ENCODE data around the gene DIAPH2.

The DIAPH2 gene

GRCh38 chrX:97210501-97210900 is 525.9 kb downstream of the DIAPH2 start:
- Histone ChIP-seq H3K4me1 (ENCODE audit: control extremely low read depth in 1 of 4, control insufficient read depth in 4 of 4, insufficient read depth in 4 of 4, low read length in 3 of 4) (no peaks in the 10 kb centered on the region), H3K9me3 (ENCODE audit: control extremely low read depth in 1 of 5, control insufficient read depth in 4 of 5, insufficient read depth in 2 of 5, low read depth in 1 of 5, low read length in 4 of 5) (no peaks in the 10 kb centered on the region), H3K27ac (ENCODE audit: insufficient read depth in 1 of 2, low read depth in 1 of 2, low read length in 2 of 2, poor library complexity in 1 of 2, severe bottlenecking in 2 of 2) (no peak overlapping the region), H3K27me3 (replicated peaks in 2 of 5; ENCODE audit: control insufficient read depth in 4 of 5, insufficient read depth in 5 of 5, low read length in 4 of 5) (no peaks in the 10 kb centered on the region), H3K36me3 (ENCODE audit: control insufficient read depth in 4 of 4, insufficient read depth in 4 of 4, low read length in 3 of 4) (no peaks in the 10 kb centered on the region), H3K4me3 (ENCODE audit: control insufficient read depth in 1 of 7, extremely low read depth in 1 of 7, insufficient read depth in 4 of 7, low read depth in 2 of 7, low read length in 6 of 7) (no peak overlapping the region)
- no peak for DNase-seq
- ChIA-PET CTCF (no interaction called here), POLR2A (no interaction called here)
- WGBS (ENCODE audit: insufficient coverage), result 100% methylated on average over 1 of the region's 2 CpGs

- no peak for DNase-seq
- Histone ChIP-seq H3K4me1 (ENCODE audit: control extremely low read depth in 1 of 4, control insufficient read depth in 4 of 4, insufficient read depth in 4 of 4, low read length in 3 of 4) (no peaks in the 10 kb centered on the region), H3K4me3 (ENCODE audit: control insufficient read depth in 1 of 7, extremely low read depth in 1 of 7, insufficient read depth in 4 of 7, low read depth in 2 of 7, low read length in 6 of 7) (no peak overlapping the region), H3K27ac (ENCODE audit: insufficient read depth in 1 of 2, low read depth in 1 of 2, low read length in 2 of 2, poor library complexity in 1 of 2, severe bottlenecking in 2 of 2) (no peak overlapping the region), H3K27me3 (replicated peaks in 2 of 5; ENCODE audit: control insufficient read depth in 4 of 5, insufficient read depth in 5 of 5, low read length in 4 of 5) (no peaks in the 10 kb centered on the region), H3K9me3 (ENCODE audit: control extremely low read depth in 1 of 5, control insufficient read depth in 4 of 5, insufficient read depth in 2 of 5, low read depth in 1 of 5, low read length in 4 of 5) (no peaks in the 10 kb centered on the region), H3K36me3 (ENCODE audit: control insufficient read depth in 4 of 4, insufficient read depth in 4 of 4, low read length in 3 of 4) (no peaks in the 10 kb centered on the region)
- CTCF ChIA-PET, result no interaction called here
- WGBS (ENCODE audit: insufficient coverage), result 100% methylated on average over 1 of the region's 1 CpG
- POLR2A ChIA-PET, result no interaction called here
Observed at GRCh38 chrX:97211070-97211469, 526.4 kb downstream of the DIAPH2 start.

- WGBS (ENCODE audit: insufficient coverage), result no CpG with 5 or more reads among the region's 1 CpG
- DNase-seq, result no peak
- Histone ChIP-seq H3K4me3 (ENCODE audit: control insufficient read depth in 1 of 7, extremely low read depth in 1 of 7, insufficient read depth in 4 of 7, low read depth in 2 of 7, low read length in 6 of 7) (no peak overlapping the region), H3K27me3 (replicated peaks in 2 of 5; ENCODE audit: control insufficient read depth in 4 of 5, insufficient read depth in 5 of 5, low read length in 4 of 5) (no peaks in the 10 kb centered on the region), H3K4me1 (ENCODE audit: control extremely low read depth in 1 of 4, control insufficient read depth in 4 of 4, insufficient read depth in 4 of 4, low read length in 3 of 4) (no peaks in the 10 kb centered on the region), H3K27ac (ENCODE audit: insufficient read depth in 1 of 2, low read depth in 1 of 2, low read length in 2 of 2, poor library complexity in 1 of 2, severe bottlenecking in 2 of 2) (no peak overlapping the region), H3K36me3 (ENCODE audit: control insufficient read depth in 4 of 4, insufficient read depth in 4 of 4, low read length in 3 of 4) (no peaks in the 10 kb centered on the region), H3K9me3 (ENCODE audit: control extremely low read depth in 1 of 5, control insufficient read depth in 4 of 5, insufficient read depth in 2 of 5, low read depth in 1 of 5, low read length in 4 of 5) (no peaks in the 10 kb centered on the region)
- POLR2A ChIA-PET, result no interaction called here
- CTCF ChIA-PET, result no interaction called here
Observed at GRCh38 chrX:97215186-97215585, 530.5 kb downstream of the DIAPH2 start.

- CTCF ChIA-PET, result no interaction called here
- H3K36me3 ChIP-seq (ENCODE audit: control insufficient read depth in 4 of 4, insufficient read depth in 4 of 4, low read length in 3 of 4), result no peaks in the 10 kb centered on the region
- no CpG with 5 or more reads among the region's 1 CpG for WGBS (ENCODE audit: insufficient coverage)
- no peak overlapping the region for H3K4me3 ChIP-seq (ENCODE audit: control insufficient read depth in 1 of 7, extremely low read depth in 1 of 7, insufficient read depth in 4 of 7, low read depth in 2 of 7, low read length in 6 of 7)
- DNase-seq, result no peak
- no peaks in the 10 kb centered on the region for H3K9me3 ChIP-seq (ENCODE audit: control extremely low read depth in 1 of 5, control insufficient read depth in 4 of 5, insufficient read depth in 2 of 5, low read depth in 1 of 5, low read length in 4 of 5)
- no peaks in the 10 kb centered on the region for H3K27me3 ChIP-seq (replicated peaks in 2 of 5; ENCODE audit: control insufficient read depth in 4 of 5, insufficient read depth in 5 of 5, low read length in 4 of 5)
- POLR2A ChIA-PET, result no interaction called here
- H3K27ac ChIP-seq (ENCODE audit: insufficient read depth in 1 of 2, low read depth in 1 of 2, low read length in 2 of 2, poor library complexity in 1 of 2, severe bottlenecking in 2 of 2), result no peak overlapping the region
- no peaks in the 10 kb centered on the region for H3K4me1 ChIP-seq (ENCODE audit: control extremely low read depth in 1 of 4, control insufficient read depth in 4 of 4, insufficient read depth in 4 of 4, low read length in 3 of 4)
Observed at GRCh38 chrX:97224148-97224547, 539.5 kb downstream of the DIAPH2 start.

GRCh38 chrX:97229318-97229717 is 544.7 kb downstream of the DIAPH2 start:
- no peaks in the 10 kb centered on the region for H3K27me3 ChIP-seq (replicated peaks in 2 of 5; ENCODE audit: control insufficient read depth in 4 of 5, insufficient read depth in 5 of 5, low read length in 4 of 5)
- H3K27ac ChIP-seq (ENCODE audit: insufficient read depth in 1 of 2, low read depth in 1 of 2, low read length in 2 of 2, poor library complexity in 1 of 2, severe bottlenecking in 2 of 2), result no peak overlapping the region
- DNase-seq, result no peak
- no peak overlapping the region for H3K4me3 ChIP-seq (ENCODE audit: control insufficient read depth in 1 of 7, extremely low read depth in 1 of 7, insufficient read depth in 4 of 7, low read depth in 2 of 7, low read length in 6 of 7)
- POLR2A ChIA-PET, result no interaction called here
- H3K9me3 ChIP-seq (ENCODE audit: control extremely low read depth in 1 of 5, control insufficient read depth in 4 of 5, insufficient read depth in 2 of 5, low read depth in 1 of 5, low read length in 4 of 5), result no peaks in the 10 kb centered on the region
- CTCF ChIA-PET, result no interaction called here
- no peaks in the 10 kb centered on the region for H3K36me3 ChIP-seq (ENCODE audit: control insufficient read depth in 4 of 4, insufficient read depth in 4 of 4, low read length in 3 of 4)
- H3K4me1 ChIP-seq (ENCODE audit: control extremely low read depth in 1 of 4, control insufficient read depth in 4 of 4, insufficient read depth in 4 of 4, low read length in 3 of 4), result no peaks in the 10 kb centered on the region

GRCh38 chrX:97230948-97231347 is 546.3 kb downstream of the DIAPH2 start:
- Histone ChIP-seq H3K4me3 (ENCODE audit: control insufficient read depth in 1 of 7, extremely low read depth in 1 of 7, insufficient read depth in 4 of 7, low read depth in 2 of 7, low read length in 6 of 7) (no peak overlapping the region), H3K27ac (ENCODE audit: insufficient read depth in 1 of 2, low read depth in 1 of 2, low read length in 2 of 2, poor library complexity in 1 of 2, severe bottlenecking in 2 of 2) (no peak overlapping the region), H3K27me3 (replicated peaks in 2 of 5; ENCODE audit: control insufficient read depth in 4 of 5, insufficient read depth in 5 of 5, low read length in 4 of 5) (no peaks in the 10 kb centered on the region), H3K36me3 (ENCODE audit: control insufficient read depth in 4 of 4, insufficient read depth in 4 of 4, low read length in 3 of 4) (no peaks in the 10 kb centered on the region), H3K4me1 (ENCODE audit: control extremely low read depth in 1 of 4, control insufficient read depth in 4 of 4, insufficient read depth in 4 of 4, low read length in 3 of 4) (no peaks in the 10 kb centered on the region), H3K9me3 (ENCODE audit: control extremely low read depth in 1 of 5, control insufficient read depth in 4 of 5, insufficient read depth in 2 of 5, low read depth in 1 of 5, low read length in 4 of 5) (no peaks in the 10 kb centered on the region)
- POLR2A ChIA-PET, result no interaction called here
- 100% methylated on average over 1 of the region's 3 CpGs for WGBS (ENCODE audit: insufficient coverage)
- CTCF ChIA-PET, result no interaction called here
- no peak for DNase-seq

- ChIA-PET POLR2A (no interaction called here), CTCF (no interaction called here)
- peak in 2 of 3 donors; percentile 2 to 14 for DNase-seq
- WGBS (ENCODE audit: insufficient coverage), result 100% methylated on average over 1 of the region's 3 CpGs
- no peaks in the 10 kb centered on the region for H3K36me3 ChIP-seq (ENCODE audit: control insufficient read depth in 4 of 4, insufficient read depth in 4 of 4, low read length in 3 of 4)
- H3K9me3 ChIP-seq (ENCODE audit: control extremely low read depth in 1 of 5, control insufficient read depth in 4 of 5, insufficient read depth in 2 of 5, low read depth in 1 of 5, low read length in 4 of 5), result no peaks in the 10 kb centered on the region
- no peak overlapping the region for H3K27ac ChIP-seq (ENCODE audit: insufficient read depth in 1 of 2, low read depth in 1 of 2, low read length in 2 of 2, poor library complexity in 1 of 2, severe bottlenecking in 2 of 2)
- no peaks in the 10 kb centered on the region for H3K4me1 ChIP-seq (ENCODE audit: control extremely low read depth in 1 of 4, control insufficient read depth in 4 of 4, insufficient read depth in 4 of 4, low read length in 3 of 4)
- no peaks in the 10 kb centered on the region for H3K27me3 ChIP-seq (replicated peaks in 2 of 5; ENCODE audit: control insufficient read depth in 4 of 5, insufficient read depth in 5 of 5, low read length in 4 of 5)
- no peak overlapping the region for H3K4me3 ChIP-seq (ENCODE audit: control insufficient read depth in 1 of 7, extremely low read depth in 1 of 7, insufficient read depth in 4 of 7, low read depth in 2 of 7, low read length in 6 of 7)
Observed at GRCh38 chrX:97234471-97235081, 549.9 kb downstream of the DIAPH2 start.

All from common myeloid progenitor, CD34-positive (primary cell).